ENCODE measurements around the gene RTN4RL1.

Gene RTN4RL1

GRCh38 chr17:2058586-2059546 lies 33.7 kb upstream of the RTN4RL1 start:
- peak; percentile 52 for DNase-seq

GRCh38 chr17:2057760-2058585 lies 32.8 kb upstream of the RTN4RL1 start:
- peak; percentile 74 for DNase-seq

- peak; percentile 65 for DNase-seq
Measured at GRCh38 chr17:2057175-2057759, 32.1 kb upstream of the RTN4RL1 start.

- peak; percentile 68 for DNase-seq
Measured at GRCh38 chr17:2056206-2057174, 31.4 kb upstream of the RTN4RL1 start.

GRCh38 chr17:2055292-2056205 lies 30.4 kb upstream of the RTN4RL1 start:
- no peak for DNase-seq

- peak; percentile 92 for DNase-seq
Measured at GRCh38 chr17:2054512-2055291, 29.6 kb upstream of the RTN4RL1 start, which contains the start of gene HIC1. Gene HIC1, plus strand, starts transcription at chr17:2055103. Its CDS starts 1,588 bp downstream, at chr17:2056691.

- no peak for DNase-seq
Measured at GRCh38 chr17:2054262-2054511, 29.1 kb upstream of the RTN4RL1 start.

GRCh38 chr17:2053380-2054261 lies 28.5 kb upstream of the RTN4RL1 start:
- DNase-seq: peak; percentile 81

GRCh38 chr17:2051933-2052559 lies 26.9 kb upstream of the RTN4RL1 start:
- DNase-seq: peak; percentile 54

GRCh38 chr17:2051061-2051932 lies 26.2 kb upstream of the RTN4RL1 start:
- no peak for DNase-seq

- peak; percentile 60 for DNase-seq
Measured at GRCh38 chr17:2050300-2051060, 25.3 kb upstream of the RTN4RL1 start.

- peak; percentile 69 for DNase-seq
Measured at GRCh38 chr17:2049333-2050299, 24.5 kb upstream of the RTN4RL1 start.

GRCh38 chr17:2048805-2049204 lies 23.7 kb upstream of the RTN4RL1 start:
- no peak for DNase-seq

GRCh38 chr17:2047590-2047989 lies 22.5 kb upstream of the RTN4RL1 start:
- no peak for DNase-seq

- DNase-seq: no peak
Measured at GRCh38 chr17:2044263-2044894, 19.2 kb upstream of the RTN4RL1 start.

All from retina (tissue), 1 donor.